ENCODE data around the gene NPW. TPM values are rescaled to one million over a fixed set of nuclear protein-coding genes. Genes with fewer than 3 reads are reported as not detected.

NPW gene
- total and polyA plus RNA-seq, 2 of the 8 experiments (the other 6 are each of a cell fraction or from before 2014, with no cell fraction given): 4.0 to 10.3 TPM

DNA sequence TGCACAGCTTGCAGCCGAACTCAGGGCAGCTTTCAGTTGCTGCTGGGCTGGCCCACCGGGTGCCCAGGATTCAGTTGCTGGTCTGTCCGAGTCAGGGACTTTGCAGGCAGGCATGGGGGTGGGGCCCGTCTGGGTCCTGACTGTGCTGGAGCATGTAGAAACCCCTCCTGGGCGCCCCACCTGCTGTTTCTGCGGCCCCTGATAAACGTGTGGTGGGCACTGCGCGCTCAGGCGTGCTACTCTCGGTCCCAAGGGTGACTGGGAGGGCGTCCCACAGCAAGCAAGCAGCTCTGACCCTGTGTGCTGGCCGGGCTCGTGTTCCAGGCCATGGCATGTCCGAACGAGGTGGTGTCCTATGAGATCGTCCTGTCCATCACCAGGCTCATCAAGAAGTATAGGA lies 40.8 kb downstream of the NPW start (continued):
- TF ChIP-seq, protein P1, sequence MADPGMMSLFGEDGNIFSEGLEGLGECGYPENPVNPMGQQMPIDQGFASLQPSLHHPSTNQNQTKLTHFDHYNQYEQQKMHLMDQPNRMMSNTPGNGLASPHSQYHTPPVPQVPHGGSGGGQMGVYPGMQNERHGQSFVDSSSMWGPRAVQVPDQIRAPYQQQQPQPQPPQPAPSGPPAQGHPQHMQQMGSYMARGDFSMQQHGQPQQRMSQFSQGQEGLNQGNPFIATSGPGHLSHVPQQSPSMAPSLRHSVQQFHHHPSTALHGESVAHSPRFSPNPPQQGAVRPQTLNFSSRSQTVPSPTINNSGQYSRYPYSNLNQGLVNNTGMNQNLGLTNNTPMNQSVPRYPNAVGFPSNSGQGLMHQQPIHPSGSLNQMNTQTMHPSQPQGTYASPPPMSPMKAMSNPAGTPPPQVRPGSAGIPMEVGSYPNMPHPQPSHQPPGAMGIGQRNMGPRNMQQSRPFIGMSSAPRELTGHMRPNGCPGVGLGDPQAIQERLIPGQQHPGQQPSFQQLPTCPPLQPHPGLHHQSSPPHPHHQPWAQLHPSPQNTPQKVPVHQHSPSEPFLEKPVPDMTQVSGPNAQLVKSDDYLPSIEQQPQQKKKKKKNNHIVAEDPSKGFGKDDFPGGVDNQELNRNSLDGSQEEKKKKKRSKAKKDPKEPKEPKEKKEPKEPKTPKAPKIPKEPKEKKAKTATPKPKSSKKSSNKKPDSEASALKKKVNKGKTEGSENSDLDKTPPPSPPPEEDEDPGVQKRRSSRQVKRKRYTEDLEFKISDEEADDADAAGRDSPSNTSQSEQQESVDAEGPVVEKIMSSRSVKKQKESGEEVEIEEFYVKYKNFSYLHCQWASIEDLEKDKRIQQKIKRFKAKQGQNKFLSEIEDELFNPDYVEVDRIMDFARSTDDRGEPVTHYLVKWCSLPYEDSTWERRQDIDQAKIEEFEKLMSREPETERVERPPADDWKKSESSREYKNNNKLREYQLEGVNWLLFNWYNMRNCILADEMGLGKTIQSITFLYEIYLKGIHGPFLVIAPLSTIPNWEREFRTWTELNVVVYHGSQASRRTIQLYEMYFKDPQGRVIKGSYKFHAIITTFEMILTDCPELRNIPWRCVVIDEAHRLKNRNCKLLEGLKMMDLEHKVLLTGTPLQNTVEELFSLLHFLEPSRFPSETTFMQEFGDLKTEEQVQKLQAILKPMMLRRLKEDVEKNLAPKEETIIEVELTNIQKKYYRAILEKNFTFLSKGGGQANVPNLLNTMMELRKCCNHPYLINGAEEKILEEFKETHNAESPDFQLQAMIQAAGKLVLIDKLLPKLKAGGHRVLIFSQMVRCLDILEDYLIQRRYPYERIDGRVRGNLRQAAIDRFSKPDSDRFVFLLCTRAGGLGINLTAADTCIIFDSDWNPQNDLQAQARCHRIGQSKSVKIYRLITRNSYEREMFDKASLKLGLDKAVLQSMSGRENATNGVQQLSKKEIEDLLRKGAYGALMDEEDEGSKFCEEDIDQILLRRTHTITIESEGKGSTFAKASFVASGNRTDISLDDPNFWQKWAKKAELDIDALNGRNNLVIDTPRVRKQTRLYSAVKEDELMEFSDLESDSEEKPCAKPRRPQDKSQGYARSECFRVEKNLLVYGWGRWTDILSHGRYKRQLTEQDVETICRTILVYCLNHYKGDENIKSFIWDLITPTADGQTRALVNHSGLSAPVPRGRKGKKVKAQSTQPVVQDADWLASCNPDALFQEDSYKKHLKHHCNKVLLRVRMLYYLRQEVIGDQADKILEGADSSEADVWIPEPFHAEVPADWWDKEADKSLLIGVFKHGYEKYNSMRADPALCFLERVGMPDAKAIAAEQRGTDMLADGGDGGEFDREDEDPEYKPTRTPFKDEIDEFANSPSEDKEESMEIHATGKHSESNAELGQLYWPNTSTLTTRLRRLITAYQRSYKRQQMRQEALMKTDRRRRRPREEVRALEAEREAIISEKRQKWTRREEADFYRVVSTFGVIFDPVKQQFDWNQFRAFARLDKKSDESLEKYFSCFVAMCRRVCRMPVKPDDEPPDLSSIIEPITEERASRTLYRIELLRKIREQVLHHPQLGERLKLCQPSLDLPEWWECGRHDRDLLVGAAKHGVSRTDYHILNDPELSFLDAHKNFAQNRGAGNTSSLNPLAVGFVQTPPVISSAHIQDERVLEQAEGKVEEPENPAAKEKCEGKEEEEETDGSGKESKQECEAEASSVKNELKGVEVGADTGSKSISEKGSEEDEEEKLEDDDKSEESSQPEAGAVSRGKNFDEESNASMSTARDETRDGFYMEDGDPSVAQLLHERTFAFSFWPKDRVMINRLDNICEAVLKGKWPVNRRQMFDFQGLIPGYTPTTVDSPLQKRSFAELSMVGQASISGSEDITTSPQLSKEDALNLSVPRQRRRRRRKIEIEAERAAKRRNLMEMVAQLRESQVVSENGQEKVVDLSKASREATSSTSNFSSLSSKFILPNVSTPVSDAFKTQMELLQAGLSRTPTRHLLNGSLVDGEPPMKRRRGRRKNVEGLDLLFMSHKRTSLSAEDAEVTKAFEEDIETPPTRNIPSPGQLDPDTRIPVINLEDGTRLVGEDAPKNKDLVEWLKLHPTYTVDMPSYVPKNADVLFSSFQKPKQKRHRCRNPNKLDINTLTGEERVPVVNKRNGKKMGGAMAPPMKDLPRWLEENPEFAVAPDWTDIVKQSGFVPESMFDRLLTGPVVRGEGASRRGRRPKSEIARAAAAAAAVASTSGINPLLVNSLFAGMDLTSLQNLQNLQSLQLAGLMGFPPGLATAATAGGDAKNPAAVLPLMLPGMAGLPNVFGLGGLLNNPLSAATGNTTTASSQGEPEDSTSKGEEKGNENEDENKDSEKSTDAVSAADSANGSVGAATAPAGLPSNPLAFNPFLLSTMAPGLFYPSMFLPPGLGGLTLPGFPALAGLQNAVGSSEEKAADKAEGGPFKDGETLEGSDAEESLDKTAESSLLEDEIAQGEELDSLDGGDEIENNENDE (IDR thresholded peaks at IDR 0.05; ENCODE audit: insufficient replicate concordance, low read length): no peak
- no peak for TF ChIP-seq HDAC6 (IDR thresholded peaks at IDR 0.05; ENCODE audit: low read depth, low read length)
- TF ChIP-seq KDM5A (IDR thresholded peaks at IDR 0.05; ENCODE audit: low read length): no peak
- no peak for TF ChIP-seq ASH2L (IDR thresholded peaks at IDR 0.05; ENCODE audit: low read length)
- no peak for TF ChIP-seq CHD2 (IDR thresholded peaks at IDR 0.05; ENCODE audit: low read length)
- TF ChIP-seq SUZ12 (IDR thresholded peaks at IDR 0.05; ENCODE audit: low read length): no peak
- TF ChIP-seq, protein P2, sequence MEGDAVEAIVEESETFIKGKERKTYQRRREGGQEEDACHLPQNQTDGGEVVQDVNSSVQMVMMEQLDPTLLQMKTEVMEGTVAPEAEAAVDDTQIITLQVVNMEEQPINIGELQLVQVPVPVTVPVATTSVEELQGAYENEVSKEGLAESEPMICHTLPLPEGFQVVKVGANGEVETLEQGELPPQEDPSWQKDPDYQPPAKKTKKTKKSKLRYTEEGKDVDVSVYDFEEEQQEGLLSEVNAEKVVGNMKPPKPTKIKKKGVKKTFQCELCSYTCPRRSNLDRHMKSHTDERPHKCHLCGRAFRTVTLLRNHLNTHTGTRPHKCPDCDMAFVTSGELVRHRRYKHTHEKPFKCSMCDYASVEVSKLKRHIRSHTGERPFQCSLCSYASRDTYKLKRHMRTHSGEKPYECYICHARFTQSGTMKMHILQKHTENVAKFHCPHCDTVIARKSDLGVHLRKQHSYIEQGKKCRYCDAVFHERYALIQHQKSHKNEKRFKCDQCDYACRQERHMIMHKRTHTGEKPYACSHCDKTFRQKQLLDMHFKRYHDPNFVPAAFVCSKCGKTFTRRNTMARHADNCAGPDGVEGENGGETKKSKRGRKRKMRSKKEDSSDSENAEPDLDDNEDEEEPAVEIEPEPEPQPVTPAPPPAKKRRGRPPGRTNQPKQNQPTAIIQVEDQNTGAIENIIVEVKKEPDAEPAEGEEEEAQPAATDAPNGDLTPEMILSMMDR (IDR thresholded peaks at IDR 0.05; ENCODE audit: control extremely low read depth in 1 of 3, insufficient read depth in 1 of 3, low read depth in 1 of 3, low read length in 3 of 3): no peak
- TF ChIP-seq SP2 (IDR thresholded peaks at IDR 0.05; ENCODE audit: low read length): no peak
- no peak for TF ChIP-seq ZNF274 (IDR thresholded peaks at IDR 0.05; ENCODE audit: borderline replicate concordance, extremely low read depth, low read length)
- no peak for TF ChIP-seq BRCA1 (IDR thresholded peaks at IDR 0.05; ENCODE audit: low read depth, low read length)
